ENCODE results near the gene PARD3. TPM values are rescaled to one million over a fixed set of nuclear protein-coding genes. Genes with fewer than 3 reads are reported as not detected.

PARD3 gene
- polyA plus RNA-seq, 1 donor from 2014 or later: 12.4 TPM

DNA sequence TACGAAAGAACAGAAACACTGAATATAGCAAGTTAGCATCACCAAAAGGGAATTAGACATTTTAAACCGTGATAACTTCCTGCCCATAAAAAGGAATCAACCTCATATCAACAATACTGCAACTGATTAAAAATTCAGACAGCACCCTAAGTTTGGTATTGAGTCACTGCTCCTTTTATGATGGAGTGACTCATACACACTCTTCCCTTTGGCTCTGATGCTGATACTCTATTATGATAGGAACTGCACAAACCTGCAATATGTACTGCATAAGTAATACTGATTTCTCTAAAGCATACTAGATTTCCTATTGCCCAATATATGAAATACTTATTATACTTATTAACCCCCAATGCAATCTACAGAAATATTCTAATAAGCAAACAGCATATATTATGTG is 118.7 kb downstream of the PARD3 start:
- H4K20me1 ChIP-seq (ENCODE audit: insufficient read depth): no peaks in the 10 kb centered on the region
- no peaks in the 10 kb centered on the region for H3K27me3 ChIP-seq (ENCODE audit: insufficient read depth, low read depth, low read length)
- no peaks in the 10 kb centered on the region for H3K9me2 ChIP-seq (ENCODE audit: insufficient read depth, low read length)
- no peaks in the 10 kb centered on the region for H3K9me3 ChIP-seq (ENCODE audit: low read length)
- H3F3A ChIP-seq (ENCODE audit: insufficient read depth, low read length, poor library complexity, severe bottlenecking): no peaks in the 10 kb centered on the region
- peaks cover 4% of the 10 kb centered on the region for H3K79me2 ChIP-seq (replicated peaks; ENCODE audit: insufficient read depth, low read length)
- no peak overlapping the region for H3K27ac ChIP-seq (ENCODE audit: low read length)
- no peaks in the 10 kb centered on the region for H3K36me3 ChIP-seq (ENCODE audit: insufficient read depth, low read length)
- no peak overlapping the region for H3K4me2 ChIP-seq (ENCODE audit: low read length)
- no peak overlapping the region for H3K9ac ChIP-seq (ENCODE audit: low read length)
- H2AFZ ChIP-seq (ENCODE audit: low read depth, low read length): no peak overlapping the region
- no peak for TF ChIP-seq SMC3 (conservative IDR thresholded peaks at IDR 0.05; ENCODE audit: poor library complexity)
- TF ChIP-seq, protein P1, sequence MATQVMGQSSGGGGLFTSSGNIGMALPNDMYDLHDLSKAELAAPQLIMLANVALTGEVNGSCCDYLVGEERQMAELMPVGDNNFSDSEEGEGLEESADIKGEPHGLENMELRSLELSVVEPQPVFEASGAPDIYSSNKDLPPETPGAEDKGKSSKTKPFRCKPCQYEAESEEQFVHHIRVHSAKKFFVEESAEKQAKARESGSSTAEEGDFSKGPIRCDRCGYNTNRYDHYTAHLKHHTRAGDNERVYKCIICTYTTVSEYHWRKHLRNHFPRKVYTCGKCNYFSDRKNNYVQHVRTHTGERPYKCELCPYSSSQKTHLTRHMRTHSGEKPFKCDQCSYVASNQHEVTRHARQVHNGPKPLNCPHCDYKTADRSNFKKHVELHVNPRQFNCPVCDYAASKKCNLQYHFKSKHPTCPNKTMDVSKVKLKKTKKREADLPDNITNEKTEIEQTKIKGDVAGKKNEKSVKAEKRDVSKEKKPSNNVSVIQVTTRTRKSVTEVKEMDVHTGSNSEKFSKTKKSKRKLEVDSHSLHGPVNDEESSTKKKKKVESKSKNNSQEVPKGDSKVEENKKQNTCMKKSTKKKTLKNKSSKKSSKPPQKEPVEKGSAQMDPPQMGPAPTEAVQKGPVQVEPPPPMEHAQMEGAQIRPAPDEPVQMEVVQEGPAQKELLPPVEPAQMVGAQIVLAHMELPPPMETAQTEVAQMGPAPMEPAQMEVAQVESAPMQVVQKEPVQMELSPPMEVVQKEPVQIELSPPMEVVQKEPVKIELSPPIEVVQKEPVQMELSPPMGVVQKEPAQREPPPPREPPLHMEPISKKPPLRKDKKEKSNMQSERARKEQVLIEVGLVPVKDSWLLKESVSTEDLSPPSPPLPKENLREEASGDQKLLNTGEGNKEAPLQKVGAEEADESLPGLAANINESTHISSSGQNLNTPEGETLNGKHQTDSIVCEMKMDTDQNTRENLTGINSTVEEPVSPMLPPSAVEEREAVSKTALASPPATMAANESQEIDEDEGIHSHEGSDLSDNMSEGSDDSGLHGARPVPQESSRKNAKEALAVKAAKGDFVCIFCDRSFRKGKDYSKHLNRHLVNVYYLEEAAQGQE (IDR thresholded peaks at IDR 0.05; ENCODE audit: borderline replicate concordance): no peak
- TF ChIP-seq POLR2AphosphoS5 (IDR thresholded peaks at IDR 0.05): no peak
- no peak for TF ChIP-seq EZH2 (IDR thresholded peaks at IDR 0.05; ENCODE audit: borderline replicate concordance, insufficient read depth, low read length, poor library complexity, severe bottlenecking)
- no peak overlapping the region for H3K4me3 ChIP-seq (ENCODE audit: low read length)

DNA sequence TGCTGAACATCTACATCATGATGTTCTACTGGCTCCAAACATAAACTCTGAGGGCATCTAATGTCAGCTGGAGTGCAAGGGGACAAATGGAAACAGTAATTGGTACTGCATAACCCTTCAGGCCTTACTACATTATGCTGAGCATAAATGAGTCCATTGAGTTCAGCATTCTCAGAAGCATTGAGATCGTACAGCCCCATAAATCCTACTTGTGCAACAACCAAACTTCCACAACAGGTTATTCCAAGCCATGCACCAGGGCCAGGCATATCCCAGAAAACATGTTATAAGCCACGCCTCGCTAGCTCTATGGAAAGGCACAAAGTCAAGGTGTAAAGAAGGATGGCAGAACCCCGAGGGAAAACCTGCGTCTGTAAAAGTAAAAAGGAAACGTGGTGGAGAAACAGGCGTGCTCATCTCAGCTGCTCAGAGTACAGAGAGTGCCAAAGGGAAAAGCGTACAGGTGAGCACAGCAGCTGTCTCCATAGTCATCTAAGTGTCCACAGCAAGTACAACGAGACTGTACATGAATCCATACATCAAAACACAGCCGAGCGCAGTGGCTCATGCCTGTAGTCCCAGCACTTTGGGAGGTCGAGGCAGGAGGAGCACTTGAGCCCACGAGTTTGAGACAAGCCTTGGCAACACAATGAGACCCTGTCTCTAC is 124.6 kb downstream of the PARD3 start:
- Histone ChIP-seq H3K79me2 (replicated peaks; ENCODE audit: insufficient read depth, low read length) (peaks cover 6% of the 10 kb centered on the region), H2AFZ (ENCODE audit: low read depth, low read length) (no peak overlapping the region), H3K4me3 (ENCODE audit: low read length) (no peak overlapping the region), H3K9ac (ENCODE audit: low read length) (no peak overlapping the region), H3K27me3 (ENCODE audit: insufficient read depth, low read depth, low read length) (no peaks in the 10 kb centered on the region), H3K27ac (ENCODE audit: low read length) (no peak overlapping the region), H3F3A (ENCODE audit: insufficient read depth, low read length, poor library complexity, severe bottlenecking) (no peaks in the 10 kb centered on the region), H3K9me3 (ENCODE audit: low read length) (no peaks in the 10 kb centered on the region), H3K36me3 (ENCODE audit: insufficient read depth, low read length) (no peaks in the 10 kb centered on the region), H3K9me2 (ENCODE audit: insufficient read depth, low read length) (no peaks in the 10 kb centered on the region), H3K4me2 (ENCODE audit: low read length) (no peak overlapping the region), H4K20me1 (ENCODE audit: insufficient read depth) (no peaks in the 10 kb centered on the region)
- TF ChIP-seq EP300 (conservative IDR thresholded peaks at IDR 0.05; ENCODE audit: poor library complexity, severe bottlenecking) (no peak), MXI1 (conservative IDR thresholded peaks at IDR 0.05; ENCODE audit: poor library complexity, severe bottlenecking) (no peak), TAF1 (IDR thresholded peaks at IDR 0.05; ENCODE audit: low read depth) (no peak), RAD21 (conservative IDR thresholded peaks at IDR 0.05) (no peak), POLR2AphosphoS5 (IDR thresholded peaks at IDR 0.05) (no peak), EZH2 (IDR thresholded peaks at IDR 0.05; ENCODE audit: borderline replicate concordance, insufficient read depth, low read length, poor library complexity, severe bottlenecking) (no peak)
- TF ChIP-seq, protein P1 (IDR thresholded peaks at IDR 0.05; ENCODE audit: borderline replicate concordance): no peak
